Measurements from ENCODE around the gene SGPP1. TPM values are rescaled to one million over a fixed set of nuclear protein-coding genes. Genes with fewer than 3 reads are reported as not detected.

SGPP1 gene
- total RNA-seq, 4 donors from 2014 or later: 17.7 to 47.6 (median 21.5) TPM

GRCh38 chr14:63745858-63746425 lies 18.1 kb upstream of the SGPP1 start:
- no peak for DNase-seq
- H3K4me1 ChIP-seq: no peaks in the 10 kb centered on the region
- H3K27me3 ChIP-seq: no peaks in the 10 kb centered on the region
- H3K36me3 ChIP-seq: no peaks in the 10 kb centered on the region
- H3K9me3 ChIP-seq: no peaks in the 10 kb centered on the region
- no peak overlapping the region for H3K4me3 ChIP-seq
- H3K27ac ChIP-seq: no peak overlapping the region
- intact Hi-C loops (cut with DNase I; ENCODE audit: low total_unique reads): no loop called here
- no peak for TF ChIP-seq CTCF (IDR thresholded peaks at IDR 0.05)

DNA sequence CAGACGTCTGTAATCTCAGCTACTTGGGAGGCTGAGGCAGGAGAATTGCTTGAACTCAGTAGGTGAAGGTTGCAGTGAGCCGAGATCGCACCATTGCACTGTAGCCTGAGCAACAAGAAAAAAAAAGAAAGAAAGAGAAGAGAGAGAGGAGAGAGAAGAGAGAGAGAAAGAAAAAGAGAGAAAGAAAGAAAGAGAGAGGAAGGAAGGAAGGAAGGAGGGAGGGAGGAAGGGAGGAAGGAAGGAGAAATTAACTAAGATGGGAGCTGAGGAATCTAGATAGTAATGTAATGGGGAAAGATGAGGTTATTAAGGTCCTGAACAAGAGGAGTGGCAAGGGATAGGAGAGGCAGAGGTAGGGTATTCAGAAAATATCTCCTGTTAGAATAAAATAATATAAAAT lies 17.4 kb upstream of the SGPP1 start:
- H3K36me3 ChIP-seq: no peaks in the 10 kb centered on the region
- no peaks in the 10 kb centered on the region for H3K27me3 ChIP-seq
- DNase-seq: no peak
- no peak for TF ChIP-seq POLR2A (IDR thresholded peaks at IDR 0.05)
- TF ChIP-seq CTCF (IDR thresholded peaks at IDR 0.05): no peak
- no peak overlapping the region for H3K27ac ChIP-seq
- no peak overlapping the region for H3K4me3 ChIP-seq
- H3K9me3 ChIP-seq: no peaks in the 10 kb centered on the region
- intact Hi-C loops (cut with DNase I; ENCODE audit: low total_unique reads): no loop called here
- no peaks in the 10 kb centered on the region for H3K4me1 ChIP-seq

- intact Hi-C loops (cut with DNase I; ENCODE audit: low total_unique reads): no loop called here
- no peak for DNase-seq
- H3K4me1 ChIP-seq: no peaks in the 10 kb centered on the region
- H3K9me3 ChIP-seq: no peaks in the 10 kb centered on the region
- H3K27ac ChIP-seq: no peak overlapping the region
- no peaks in the 10 kb centered on the region for H3K27me3 ChIP-seq
- TF ChIP-seq POLR2A (IDR thresholded peaks at IDR 0.05): no peak
- TF ChIP-seq CTCF (IDR thresholded peaks at IDR 0.05): no peak
- no peaks in the 10 kb centered on the region for H3K36me3 ChIP-seq
- H3K4me3 ChIP-seq: no peak overlapping the region
These were observed 9.7 kb upstream of the SGPP1 start for GRCh38 chr14:63737582-63738006.

GRCh38 chr14:63735720-63736119 lies 7.9 kb upstream of the SGPP1 start:
- intact Hi-C loops (cut with DNase I; ENCODE audit: low total_unique reads): no loop called here
- TF ChIP-seq CTCF (IDR thresholded peaks at IDR 0.05) (no peak), POLR2A (IDR thresholded peaks at IDR 0.05) (no peak)
- no peaks in the 10 kb centered on the region for H3K4me1 ChIP-seq
- H3K36me3 ChIP-seq: no peaks in the 10 kb centered on the region
- no peaks in the 10 kb centered on the region for H3K27me3 ChIP-seq
- H3K27ac ChIP-seq: no peak overlapping the region
- no peak for DNase-seq
- H3K4me3 ChIP-seq: no peak overlapping the region
- no peaks in the 10 kb centered on the region for H3K9me3 ChIP-seq

- Histone ChIP-seq H3K36me3 (no peaks in the 10 kb centered on the region), H3K4me3 (no peak overlapping the region), H3K27me3 (no peaks in the 10 kb centered on the region), H3K9me3 (no peaks in the 10 kb centered on the region), H3K4me1 (peaks cover 0 to 5% of the 10 kb centered on the region in 2 donors), H3K27ac (no peak overlapping the region)
- intact Hi-C loops (cut with DNase I; ENCODE audit: low total_unique reads): no loop called here
- no peak for TF ChIP-seq POLR2A (IDR thresholded peaks at IDR 0.05)
- TF ChIP-seq CTCF (IDR thresholded peaks at IDR 0.05): no peak
- no peak for DNase-seq
These were observed 2.8 kb upstream of the SGPP1 start for GRCh38 chr14:63730659-63731058.
